Thyroid gland (tissue), 4 donors: Measurements from ENCODE around the gene POLDIP2.

Experiments used
- POLR2A ChIP-seq, 2 donors: fragments of 450-650 bp; IDR thresholded peaks; one replicate each; pipeline ENCODE4 v1.6.1; 2017; ENCODE audit warnings: antibody characterized with exemption in 2 of 2, mild to moderate bottlenecking in 2 of 2, moderate library complexity in 1 of 2
- TF ChIP-seq, protein P1 (sequence below), 6 experiments: fragments of 200-600 bp in 3 of 6; fragments of 450-650 bp in 3 of 6; sonication (generic) in 3 of 6; IDR thresholded peaks; one replicate each; pipeline ENCODE4 v1.5.1; 2016 to 2019; ENCODE audit warnings: antibody characterized with exemption in 6 of 6, mild to moderate bottlenecking in 2 of 6, inconsistent platforms in 1 of 6, moderate library complexity in 1 of 6

DNA sequence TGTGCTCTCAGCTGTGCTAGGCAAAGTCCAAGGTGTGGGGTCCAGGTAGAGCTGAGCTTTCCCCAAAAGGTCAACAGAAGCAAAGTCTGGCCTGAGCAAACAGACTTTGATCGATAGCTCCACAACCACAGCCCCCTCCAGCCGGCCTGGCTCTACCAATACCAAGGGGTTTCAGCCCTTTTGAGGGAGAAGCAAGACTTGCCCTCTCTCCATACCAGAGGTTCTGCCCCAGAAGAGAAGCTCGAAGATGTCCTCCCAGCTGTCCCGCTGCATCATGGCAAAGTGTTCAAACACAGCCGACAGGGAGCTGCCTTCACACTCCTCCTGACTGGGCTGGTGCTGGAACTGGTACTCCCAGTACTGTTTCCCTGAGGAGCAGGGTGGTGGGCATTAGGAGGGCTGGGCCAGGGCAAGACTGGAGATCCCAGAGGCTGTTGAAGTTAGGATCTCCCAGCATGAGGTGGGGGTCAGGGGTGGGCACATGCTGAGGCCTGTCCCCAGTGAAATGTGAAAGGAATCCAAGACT, 11.0 kb upstream of the POLDIP2 start:
- no peak for TF ChIP-seq POLR2A (IDR thresholded peaks at IDR 0.05)
- TF ChIP-seq, protein P1, sequence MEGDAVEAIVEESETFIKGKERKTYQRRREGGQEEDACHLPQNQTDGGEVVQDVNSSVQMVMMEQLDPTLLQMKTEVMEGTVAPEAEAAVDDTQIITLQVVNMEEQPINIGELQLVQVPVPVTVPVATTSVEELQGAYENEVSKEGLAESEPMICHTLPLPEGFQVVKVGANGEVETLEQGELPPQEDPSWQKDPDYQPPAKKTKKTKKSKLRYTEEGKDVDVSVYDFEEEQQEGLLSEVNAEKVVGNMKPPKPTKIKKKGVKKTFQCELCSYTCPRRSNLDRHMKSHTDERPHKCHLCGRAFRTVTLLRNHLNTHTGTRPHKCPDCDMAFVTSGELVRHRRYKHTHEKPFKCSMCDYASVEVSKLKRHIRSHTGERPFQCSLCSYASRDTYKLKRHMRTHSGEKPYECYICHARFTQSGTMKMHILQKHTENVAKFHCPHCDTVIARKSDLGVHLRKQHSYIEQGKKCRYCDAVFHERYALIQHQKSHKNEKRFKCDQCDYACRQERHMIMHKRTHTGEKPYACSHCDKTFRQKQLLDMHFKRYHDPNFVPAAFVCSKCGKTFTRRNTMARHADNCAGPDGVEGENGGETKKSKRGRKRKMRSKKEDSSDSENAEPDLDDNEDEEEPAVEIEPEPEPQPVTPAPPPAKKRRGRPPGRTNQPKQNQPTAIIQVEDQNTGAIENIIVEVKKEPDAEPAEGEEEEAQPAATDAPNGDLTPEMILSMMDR (IDR thresholded peaks at IDR 0.05) = no peak
